NB4 (cell line): ENCODE results near the gene JOSD2.

Experiments used
- DNase-seq: peaks from one replicate; pipeline ENCODE4 v3.0.0; 2010; ENCODE audit warnings: low read depth
- H3K4me3 ChIP-seq: one replicate; pipeline ENCODE4 v1.5.1; 2011; ENCODE audit warnings: mild to moderate bottlenecking, low read depth, low read length, moderate library complexity
- MYC ChIP-seq: IDR thresholded peaks from 2 replicates; pipeline ENCODE4 v1.6.1; 2011; ENCODE audit warnings: low read depth, low read length
- POLR2A ChIP-seq: IDR thresholded peaks from 2 replicates; pipeline ENCODE4 v1.6.1; 2011; ENCODE audit warnings: mild to moderate bottlenecking; ENCODE audit not compliant: insufficient read length; ENCODE audit errors: extremely low read depth
- TF ChIP-seq, protein P1 (sequence below): IDR thresholded peaks from one replicate; pipeline ENCODE4 v1.5.1; 2012; ENCODE audit warnings: low read depth, low read length
- TF ChIP-seq, protein P2 (sequence below): IDR thresholded peaks from 2 replicates; pipeline ENCODE4 v1.6.1; 2011; ENCODE audit warnings: low read depth, low read length

JOSD2 gene

DNA sequence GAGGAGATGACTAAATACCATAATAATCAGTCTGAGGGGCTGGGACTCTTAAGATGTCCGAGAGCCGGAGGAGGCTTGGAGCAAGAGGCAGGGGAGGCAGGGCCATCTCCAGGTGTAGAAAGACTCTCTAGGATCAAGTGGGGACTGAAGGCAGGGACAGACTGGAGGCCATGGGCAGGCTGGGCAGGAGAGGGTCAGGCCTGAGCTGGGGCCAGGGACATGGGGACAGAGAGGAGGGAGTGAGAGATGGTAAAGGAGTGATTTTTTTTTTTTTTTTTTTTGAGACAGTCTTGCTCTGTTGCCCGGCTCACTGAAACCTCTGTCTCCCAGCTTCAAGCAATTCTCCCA, 2.2 kb downstream of the JOSD2 start:
- TF ChIP-seq MYC (no peak), POLR2A (no peak)
- TF ChIP-seq, protein P1, sequence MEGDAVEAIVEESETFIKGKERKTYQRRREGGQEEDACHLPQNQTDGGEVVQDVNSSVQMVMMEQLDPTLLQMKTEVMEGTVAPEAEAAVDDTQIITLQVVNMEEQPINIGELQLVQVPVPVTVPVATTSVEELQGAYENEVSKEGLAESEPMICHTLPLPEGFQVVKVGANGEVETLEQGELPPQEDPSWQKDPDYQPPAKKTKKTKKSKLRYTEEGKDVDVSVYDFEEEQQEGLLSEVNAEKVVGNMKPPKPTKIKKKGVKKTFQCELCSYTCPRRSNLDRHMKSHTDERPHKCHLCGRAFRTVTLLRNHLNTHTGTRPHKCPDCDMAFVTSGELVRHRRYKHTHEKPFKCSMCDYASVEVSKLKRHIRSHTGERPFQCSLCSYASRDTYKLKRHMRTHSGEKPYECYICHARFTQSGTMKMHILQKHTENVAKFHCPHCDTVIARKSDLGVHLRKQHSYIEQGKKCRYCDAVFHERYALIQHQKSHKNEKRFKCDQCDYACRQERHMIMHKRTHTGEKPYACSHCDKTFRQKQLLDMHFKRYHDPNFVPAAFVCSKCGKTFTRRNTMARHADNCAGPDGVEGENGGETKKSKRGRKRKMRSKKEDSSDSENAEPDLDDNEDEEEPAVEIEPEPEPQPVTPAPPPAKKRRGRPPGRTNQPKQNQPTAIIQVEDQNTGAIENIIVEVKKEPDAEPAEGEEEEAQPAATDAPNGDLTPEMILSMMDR = no peak
- TF ChIP-seq, protein P2, sequence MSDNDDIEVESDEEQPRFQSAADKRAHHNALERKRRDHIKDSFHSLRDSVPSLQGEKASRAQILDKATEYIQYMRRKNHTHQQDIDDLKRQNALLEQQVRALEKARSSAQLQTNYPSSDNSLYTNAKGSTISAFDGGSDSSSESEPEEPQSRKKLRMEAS = no peak
- H3K4me3 ChIP-seq = no peak overlapping the region
- no peak for DNase-seq

DNA sequence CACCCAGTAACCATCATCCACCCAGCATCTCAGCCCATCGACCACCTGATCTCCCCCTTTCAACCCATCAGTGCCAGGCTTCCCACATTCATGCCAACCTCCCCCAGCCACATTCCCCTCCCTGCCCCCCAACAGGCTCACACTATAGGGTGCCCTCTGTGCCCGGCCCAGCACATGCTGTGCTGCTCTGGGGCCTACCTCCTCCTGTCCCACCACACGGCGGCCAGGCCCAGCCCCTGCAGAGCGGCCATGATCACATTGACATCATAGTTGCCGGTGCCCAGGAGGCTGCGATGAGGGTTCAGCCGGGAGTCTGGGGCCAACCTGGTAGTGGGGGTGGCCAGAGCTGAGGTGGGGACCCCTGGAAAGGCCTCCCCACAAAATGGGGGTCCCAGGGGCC, 3.6 kb downstream of the JOSD2 start:
- no peak overlapping the region for H3K4me3 ChIP-seq
- no peak for TF ChIP-seq POLR2A
- TF ChIP-seq, protein P1 = no peak
- TF ChIP-seq MYC = no peak
- TF ChIP-seq, protein P2 = no peak
- no peak for DNase-seq

DNA sequence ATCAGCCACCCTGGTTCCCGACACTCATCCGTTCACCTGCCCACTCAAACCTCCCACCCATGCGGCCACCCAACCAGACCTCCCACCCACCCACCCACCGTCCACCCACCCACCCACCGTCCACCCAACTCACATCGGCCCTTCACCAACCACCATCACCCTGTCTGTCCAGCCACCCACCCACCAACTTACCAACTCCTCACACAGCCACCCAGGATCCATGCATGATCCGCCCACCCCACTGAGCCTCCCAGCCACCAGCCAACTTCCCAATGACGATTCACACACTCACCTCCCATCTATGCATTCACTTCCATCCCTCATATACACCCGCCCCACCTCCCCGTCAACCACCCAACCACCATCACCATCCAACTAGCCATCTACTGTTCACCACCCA, 4.3 kb downstream of the JOSD2 start:
- TF ChIP-seq MYC (no peak), POLR2A (no peak)
- TF ChIP-seq, protein P1 = no peak
- TF ChIP-seq, protein P2 = no peak
- no peak overlapping the region for H3K4me3 ChIP-seq
- no peak for DNase-seq

DNA sequence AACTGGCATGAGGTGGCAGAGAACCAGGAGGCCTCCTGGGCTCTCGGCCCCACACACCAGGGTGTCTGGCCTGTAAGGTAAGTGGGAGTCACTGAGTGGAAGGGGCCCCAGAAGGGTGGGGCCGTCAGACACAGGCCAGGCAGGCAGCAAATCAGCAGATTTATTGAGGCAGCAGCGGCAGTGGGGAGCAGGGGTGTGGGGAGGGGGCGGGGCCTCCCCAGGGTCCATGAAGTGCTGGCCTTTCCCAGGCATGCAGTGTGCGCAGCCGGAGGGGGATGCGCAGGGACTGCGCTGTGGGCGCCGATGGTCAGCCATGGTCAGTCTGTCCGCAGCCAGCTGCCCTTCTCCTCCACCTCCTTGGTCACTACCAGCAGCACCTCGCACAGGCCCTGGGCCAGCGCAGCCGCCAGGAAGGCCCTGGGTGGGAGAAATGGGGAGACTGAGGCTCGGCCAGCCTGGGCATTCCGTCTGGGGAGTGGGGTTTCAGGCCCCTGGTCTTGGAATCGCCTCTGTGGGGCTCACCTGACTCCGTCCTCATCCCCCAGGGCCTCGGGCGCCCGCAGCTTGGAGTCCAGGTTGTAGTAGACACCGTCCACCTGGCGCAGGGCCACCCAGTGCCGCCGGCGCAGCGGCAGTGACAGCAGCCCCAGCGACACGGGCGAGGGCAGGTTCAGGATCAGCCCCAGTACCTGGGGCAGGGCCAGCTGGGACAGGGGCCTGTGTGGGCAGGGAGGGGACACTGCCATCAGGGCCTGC, 5.0 kb downstream of the JOSD2 start:
- TF ChIP-seq, protein P1 = no peak
- TF ChIP-seq POLR2A (no peak), MYC (no peak)
- TF ChIP-seq, protein P2 = no peak
- no peak overlapping the region for H3K4me3 ChIP-seq
- no peak for DNase-seq

DNA sequence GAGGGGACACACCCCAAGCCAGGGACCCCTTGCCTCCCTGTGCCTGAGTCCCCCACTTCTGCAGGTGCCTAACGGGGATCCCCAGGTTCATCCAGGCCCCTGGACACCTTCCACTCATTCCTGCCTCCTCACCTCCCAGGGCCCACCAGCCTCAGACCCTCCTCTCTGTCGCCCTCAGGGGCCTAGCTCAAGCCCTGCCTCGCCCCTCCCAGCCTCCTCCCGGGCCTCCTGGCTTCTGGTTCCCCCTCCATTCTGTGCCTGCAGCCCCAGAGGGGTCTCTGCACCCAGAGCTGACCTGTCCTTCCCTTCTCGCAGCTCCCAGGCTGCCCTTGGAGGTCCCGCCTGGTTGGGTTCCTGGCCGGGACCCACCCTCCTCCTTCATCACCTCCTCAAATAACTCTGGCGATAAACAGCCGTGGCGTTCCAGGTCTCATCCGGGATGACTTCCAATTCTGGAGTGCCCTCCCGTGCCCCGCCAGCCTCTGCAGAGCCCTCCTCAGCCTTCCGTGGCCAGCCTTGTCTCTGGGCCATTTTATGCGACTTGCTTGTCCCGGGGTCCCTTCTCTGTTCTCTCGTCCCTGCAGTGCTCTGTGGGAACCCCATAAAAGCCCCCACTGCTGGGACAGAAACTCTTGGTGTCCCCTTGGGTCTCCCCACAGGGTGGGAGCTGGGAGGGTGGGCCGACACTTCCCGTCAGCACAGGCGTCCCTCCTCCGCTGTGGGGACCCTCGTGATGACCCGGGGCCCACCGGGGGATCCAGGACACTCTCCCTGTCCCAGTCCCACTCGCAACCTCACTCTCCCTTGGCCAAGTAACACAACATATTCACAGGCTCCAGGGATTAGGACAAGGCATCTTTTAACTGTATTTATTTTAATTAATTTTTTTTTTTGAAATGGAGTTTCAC, 9.2 kb downstream of the JOSD2 start:
- no peak overlapping the region for H3K4me3 ChIP-seq
- TF ChIP-seq, protein P2 = no peak
- TF ChIP-seq POLR2A (no peak), MYC (no peak)
- TF ChIP-seq, protein P1 = no peak
- DNase-seq = no peak
